Parathyroid adenoma (tissue), 2 donors: ENCODE data around the gene EWSR1.

Source experiments
- H2AFZ ChIP-seq: fragments of 300-600 bp; sonication (generic); one replicate; pipeline ENCODE4 v1.7.0; 2017; ENCODE audit warnings: antibody characterized with exemption, mild to moderate bottlenecking
- H3K27ac ChIP-seq: fragments of 300-600 bp; sonication (generic); one replicate; pipeline ENCODE4 v1.7.0; 2017
- H3K27me3 ChIP-seq: fragments of 300-600 bp; sonication (generic); one replicate; pipeline ENCODE4 v1.7.0; 2017; ENCODE audit warnings: low read length; ENCODE audit not compliant: control insufficient read depth, insufficient read depth
- H3K36me3 ChIP-seq: fragments of 300-600 bp; sonication (generic); one replicate; pipeline ENCODE4 v1.7.0; 2017; ENCODE audit warnings: low read length; ENCODE audit not compliant: control insufficient read depth, insufficient read depth
- H3K4me1 ChIP-seq: fragments of 300-600 bp; sonication (generic); one replicate; pipeline ENCODE4 v1.7.0; 2017; ENCODE audit warnings: control low read depth
- H3K4me2 ChIP-seq: fragments of 300-600 bp; sonication (generic); one replicate; pipeline ENCODE4 v1.7.0; 2017; ENCODE audit warnings: low read length
- H3K4me3 ChIP-seq: fragments of 300-600 bp; sonication (generic); one replicate; pipeline ENCODE4 v1.7.0; 2017; ENCODE audit warnings: low read depth, low read length
- H3K79me2 ChIP-seq: fragments of 300-600 bp; sonication (generic); one replicate; pipeline ENCODE4 v1.7.0; 2017; ENCODE audit warnings: control low read depth
- H3K9ac ChIP-seq: fragments of 300-600 bp; sonication (generic); one replicate; pipeline ENCODE4 v1.7.0; 2017; ENCODE audit warnings: mild to moderate bottlenecking
- H3K9me3 ChIP-seq: fragments of 300-600 bp; sonication (generic); one replicate; pipeline ENCODE4 v1.7.0; 2017; ENCODE audit warnings: low read length; ENCODE audit not compliant: control insufficient read depth
- CTCF ChIP-seq: fragments of 300-600 bp; sonication (generic); IDR thresholded peaks from one replicate; pipeline ENCODE4 v1.7.0; 2017; ENCODE audit warnings: antibody characterized with exemption, mild to moderate bottlenecking
- donor health status: primary hyperparathyroidism.

EWSR1 gene

GRCh38 chr22:29224859-29225410 lies 43.1 kb upstream of the EWSR1 start:
- Histone ChIP-seq H3K27ac (no peak overlapping the region), H3K4me1 (no peaks in the 10 kb centered on the region)

GRCh38 chr22:29225422-29226090 lies 42.5 kb upstream of the EWSR1 start:
- H2AFZ ChIP-seq: no peak overlapping the region
- no peaks in the 10 kb centered on the region for H3K4me1 ChIP-seq
- no peak overlapping the region for H3K9ac ChIP-seq
- no peak overlapping the region for H3K4me2 ChIP-seq
- H3K9me3 ChIP-seq: no peaks in the 10 kb centered on the region
- TF ChIP-seq CTCF: no peak
- H3K27me3 ChIP-seq: no peaks in the 10 kb centered on the region
- no peak overlapping the region for H3K27ac ChIP-seq
- no peaks in the 10 kb centered on the region for H3K79me2 ChIP-seq
- H3K36me3 ChIP-seq: no peaks in the 10 kb centered on the region
- no peak overlapping the region for H3K4me3 ChIP-seq

More at GRCh38 chr22:29224859-29225410, 43.1 kb upstream of the EWSR1 start:
- H3K9ac ChIP-seq: no peak overlapping the region
- no peak for TF ChIP-seq CTCF
- H3K79me2 ChIP-seq: no peaks in the 10 kb centered on the region
- no peaks in the 10 kb centered on the region for H3K27me3 ChIP-seq
- H3K4me2 ChIP-seq: no peak overlapping the region
- H3K9me3 ChIP-seq: no peaks in the 10 kb centered on the region
- H3K4me3 ChIP-seq: no peak overlapping the region
- no peaks in the 10 kb centered on the region for H3K36me3 ChIP-seq
- H2AFZ ChIP-seq: no peak overlapping the region

GRCh38 chr22:29226351-29226981 lies 41.6 kb upstream of the EWSR1 start:
- Histone ChIP-seq H3K9me3 (no peaks in the 10 kb centered on the region), H3K9ac (no peak overlapping the region), H3K4me3 (no peak overlapping the region), H3K4me2 (no peak overlapping the region), H2AFZ (no peak overlapping the region), H3K27ac (no peak overlapping the region), H3K36me3 (no peaks in the 10 kb centered on the region), H3K27me3 (no peaks in the 10 kb centered on the region), H3K79me2 (no peaks in the 10 kb centered on the region), H3K4me1 (no peaks in the 10 kb centered on the region)
- no peak for TF ChIP-seq CTCF

- Histone ChIP-seq H3K27ac (no peak overlapping the region), H3K9ac (no peak overlapping the region)
- no peak for TF ChIP-seq CTCF
Observed at GRCh38 chr22:29230972-29231875, 36.8 kb upstream of the EWSR1 start.

More at GRCh38 chr22:29230972-29231875, 36.8 kb upstream of the EWSR1 start:
- no peak overlapping the region for H3K4me2 ChIP-seq
- H3K4me3 ChIP-seq: no peak overlapping the region
- no peaks in the 10 kb centered on the region for H3K4me1 ChIP-seq
- no peaks in the 10 kb centered on the region for H3K79me2 ChIP-seq
- no peak overlapping the region for H2AFZ ChIP-seq
- no peaks in the 10 kb centered on the region for H3K27me3 ChIP-seq
- H3K9me3 ChIP-seq: no peaks in the 10 kb centered on the region
- no peaks in the 10 kb centered on the region for H3K36me3 ChIP-seq
